Cardiac septum (tissue), 1 donor: ENCODE measurements around the gene VWA7. TPM values are rescaled to one million over a fixed set of nuclear protein-coding genes. Genes with fewer than 3 reads are reported as not detected.
"Not testable (repeated sequence)": the region's sequence is repeated elsewhere in the genome, so short reads cannot be mapped to it uniquely, and the experiment has no call there.

Experiments
- DNase-seq: peaks from one replicate; pipeline ENCODE4 v3.0.0-alpha.2; 2020; ENCODE audit warnings: low spot score
- intact Hi-C: fragments of 100-400 bp; cut with DNase I; formaldehyde crosslinking; loops from one replicate; pipeline ENCODE4 v1.14.0; 2022
- total RNA-seq: library from RNA; stranded (reverse); fragmentation: NEBNext Ultra II Directional; extraction: Animal tissue kit (Norgen Biotek cat#: 25700); gene quantifications from one replicate; pipeline ENCODE4 v1.2.1, GENCODE V29; 2021
- donor health status: DM: no; HTN: no; CAD: no.

Gene VWA7
- total RNA-seq, 1 donor from 2014 or later, result 21.5 TPM

GRCh38 chr6:31805939-31806469 lies 28.9 kb upstream of the VWA7 start:
- intact Hi-C loops, result no loop called here
- DNase-seq, result peak; percentile 68

- intact Hi-C loops, result not testable (repeated sequence)
- peak; percentile 51 for DNase-seq
Observed at GRCh38 chr6:31801031-31801927, 24.2 kb upstream of the VWA7 start.

- intact Hi-C loops, result loop anchor here (5.0 kb wide), 1 partner anchor 62 kb away; the partner anchor contains the start of gene CLIC1
- DNase-seq, result no peak
Observed at GRCh38 chr6:31799781-31800180, 22.7 kb upstream of the VWA7 start.

GRCh38 chr6:31797588-31797987 lies 20.5 kb upstream of the VWA7 start:
- DNase-seq, result no peak
- intact Hi-C loops, result loop anchor here (5.0 kb wide), 1 partner anchor 60 kb away; the partner anchor contains the start of gene CLIC1

GRCh38 chr6:31796993-31797385 lies 19.9 kb upstream of the VWA7 start:
- intact Hi-C loops, result loop anchor here (5.0 kb wide), 1 partner anchor 60 kb away; the partner anchor contains the start of gene CLIC1

GRCh38 chr6:31795616-31796298 lies 18.6 kb upstream of the VWA7 start, which contains the start of gene VARS1:
Gene VARS1 (minus strand): TSS chr6:31795752. CDS start chr6:31795217, 535 bp downstream.
- peak; percentile 98 for DNase-seq
- intact Hi-C loops, result loop anchor here (5.0 kb wide), 1 partner anchor 58 kb away; the partner anchor contains the start of gene CLIC1

More at GRCh38 chr6:31796993-31797385, 19.9 kb upstream of the VWA7 start:
- DNase-seq, result no peak

- no peak for DNase-seq
- intact Hi-C loops, result loop anchor here (5.0 kb wide), 1 partner anchor 58 kb away; the partner anchor contains the start of gene CLIC1
Observed at GRCh38 chr6:31794866-31795615, 17.9 kb upstream of the VWA7 start.

- intact Hi-C loops, result no loop called here
- DNase-seq, result no peak
Observed at GRCh38 chr6:31794294-31794865, 17.3 kb upstream of the VWA7 start.

GRCh38 chr6:31793927-31794245 lies 16.8 kb upstream of the VWA7 start:
- intact Hi-C loops, result not testable (repeated sequence)

GRCh38 chr6:31792761-31793171 lies 15.6 kb upstream of the VWA7 start:
- intact Hi-C loops, result no loop called here
- no peak for DNase-seq

More at GRCh38 chr6:31793927-31794245, 16.8 kb upstream of the VWA7 start:
- not testable (repeated sequence) for DNase-seq

GRCh38 chr6:31792090-31792374 lies 14.9 kb upstream of the VWA7 start:
- intact Hi-C loops, result no loop called here
- no peak for DNase-seq

- intact Hi-C loops, result no loop called here
- no peak for DNase-seq
Observed at GRCh38 chr6:31791324-31792089, 14.4 kb upstream of the VWA7 start.

- intact Hi-C loops, result no loop called here
- DNase-seq, result no peak
Observed at GRCh38 chr6:31785475-31785874, 8.3 kb upstream of the VWA7 start.

GRCh38 chr6:31784098-31784925 lies 7.2 kb upstream of the VWA7 start:
- no peak for DNase-seq
- intact Hi-C loops, result no loop called here

GRCh38 chr6:31782126-31782855 lies 5.2 kb upstream of the VWA7 start:
- intact Hi-C loops, result no loop called here
- DNase-seq, result no peak

- intact Hi-C loops, result no loop called here
- no peak for DNase-seq
Observed at GRCh38 chr6:31781244-31782125, 4.4 kb upstream of the VWA7 start.
